ENCODE results near the gene KCTD1.

DNA sequence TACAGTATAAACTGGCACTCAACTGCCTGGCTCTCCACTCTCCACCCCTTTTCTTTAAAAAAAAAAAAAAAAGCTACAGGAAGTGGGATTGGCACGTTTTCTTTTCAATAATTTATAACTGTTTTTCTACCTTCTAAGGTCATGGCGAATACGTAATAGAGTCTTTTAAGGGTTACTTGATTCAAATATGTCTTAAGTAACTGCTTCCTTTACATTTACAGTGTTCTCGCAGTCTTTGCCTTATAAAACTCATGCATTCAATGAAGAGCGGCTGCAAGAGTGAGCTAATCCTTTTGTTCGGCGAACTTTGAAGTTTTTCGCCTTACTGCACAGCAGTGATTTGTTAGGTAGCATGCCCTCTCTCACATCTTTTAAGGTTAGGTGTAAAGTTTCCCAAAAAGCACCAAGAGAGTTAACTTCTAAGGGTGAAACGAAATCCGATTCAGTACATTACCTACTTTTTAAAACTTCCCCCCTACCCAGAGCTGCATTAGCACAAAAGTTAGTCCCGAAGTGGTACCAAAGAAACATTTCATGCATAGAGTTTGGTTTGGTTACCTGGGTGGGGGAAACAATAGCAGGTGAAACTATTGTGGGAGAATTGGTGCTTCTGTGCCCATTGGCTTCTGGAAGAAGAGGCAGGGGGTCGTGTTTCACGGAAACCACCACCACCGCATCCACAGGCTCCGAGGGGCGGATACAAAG lies 2.0 kb downstream of the KCTD1 start:
- TF ChIP-seq POLR2A (IDR thresholded peaks at IDR 0.05; ENCODE audit: low read length) (no peak), GATA1 (IDR thresholded peaks at IDR 0.05; ENCODE audit: low read depth, low read length) (no peak)

Data from erythroblast (primary cell).